Astrocyte of the cerebellum (primary cell): ENCODE results near the gene PDCD4.

Experiments
- DNase-seq: peaks from one replicate; pipeline ENCODE4 v3.0.0-alpha.2; 2011; ENCODE audit warnings: low read depth
- H3K4me3 ChIP-seq: 2 replicates; pipeline ENCODE4 v1.5.1; 2011; ENCODE audit warnings: mild to moderate bottlenecking, low read depth, low read length, moderate library complexity
- in situ Hi-C: cut with HindIII; loops from 2 replicates; pipeline ENCODE4 v1.10.0; 2017; ENCODE audit warnings: low sequenced_read_pairs
- TF ChIP-seq, protein P1 (sequence below): IDR thresholded peaks from 2 replicates; pipeline ENCODE4 v1.5.1; 2012; ENCODE audit warnings: low read length, low read depth, moderate library complexity, mild to moderate bottlenecking; ENCODE audit errors: missing control alignments

PDCD4 gene

DNA sequence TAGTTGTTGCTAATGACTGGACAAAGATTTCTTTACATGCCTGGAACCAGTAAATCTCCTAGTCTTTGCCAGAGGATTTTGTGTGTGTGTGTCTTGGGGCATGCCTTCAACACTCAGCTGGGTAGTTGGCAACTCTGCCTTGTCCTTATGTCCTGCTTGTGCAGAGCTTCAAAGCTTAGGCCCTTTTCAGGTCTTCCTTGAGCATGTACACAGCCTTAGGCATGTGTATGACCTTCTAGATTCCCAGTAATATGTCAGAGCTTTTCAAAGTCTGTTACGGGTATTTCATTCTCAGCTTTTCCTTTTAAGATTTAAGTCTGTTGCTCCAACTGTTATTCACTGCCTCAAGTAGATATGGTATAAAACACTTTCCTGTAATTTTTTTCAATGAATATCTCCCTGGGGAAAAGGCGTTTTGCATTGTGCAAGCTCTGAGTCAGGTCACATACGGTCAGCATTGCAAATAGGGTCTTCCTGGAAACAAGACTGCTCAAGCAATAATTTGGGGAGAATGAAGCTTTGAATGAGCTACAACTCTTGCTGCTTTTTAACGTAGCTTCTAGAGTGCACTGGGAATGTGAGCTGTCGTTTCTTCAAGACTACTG is 73.2 kb downstream of the PDCD4 start:
- in situ Hi-C loops, result no loop called here
- DNase-seq, result no peak

DNA sequence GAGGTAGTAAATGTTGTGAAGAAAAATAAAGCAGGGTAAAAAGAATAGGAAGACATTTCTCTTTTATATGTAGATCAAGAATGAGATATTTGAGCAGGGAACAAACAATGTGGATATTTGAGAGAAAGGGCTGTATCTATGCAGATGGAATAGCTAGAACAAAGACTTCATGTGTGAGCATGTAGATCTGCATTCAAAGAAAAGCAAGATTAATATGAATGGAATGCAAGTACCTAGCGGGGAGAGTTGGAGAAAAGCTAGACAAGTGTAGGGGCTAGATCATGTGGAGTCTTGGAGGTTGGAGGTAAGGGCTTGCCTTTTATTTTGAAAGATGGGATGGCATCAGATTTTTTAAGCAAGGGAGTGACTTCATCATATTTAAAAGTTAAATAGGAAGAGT is 74.8 kb downstream of the PDCD4 start:
- TF ChIP-seq, protein P1, sequence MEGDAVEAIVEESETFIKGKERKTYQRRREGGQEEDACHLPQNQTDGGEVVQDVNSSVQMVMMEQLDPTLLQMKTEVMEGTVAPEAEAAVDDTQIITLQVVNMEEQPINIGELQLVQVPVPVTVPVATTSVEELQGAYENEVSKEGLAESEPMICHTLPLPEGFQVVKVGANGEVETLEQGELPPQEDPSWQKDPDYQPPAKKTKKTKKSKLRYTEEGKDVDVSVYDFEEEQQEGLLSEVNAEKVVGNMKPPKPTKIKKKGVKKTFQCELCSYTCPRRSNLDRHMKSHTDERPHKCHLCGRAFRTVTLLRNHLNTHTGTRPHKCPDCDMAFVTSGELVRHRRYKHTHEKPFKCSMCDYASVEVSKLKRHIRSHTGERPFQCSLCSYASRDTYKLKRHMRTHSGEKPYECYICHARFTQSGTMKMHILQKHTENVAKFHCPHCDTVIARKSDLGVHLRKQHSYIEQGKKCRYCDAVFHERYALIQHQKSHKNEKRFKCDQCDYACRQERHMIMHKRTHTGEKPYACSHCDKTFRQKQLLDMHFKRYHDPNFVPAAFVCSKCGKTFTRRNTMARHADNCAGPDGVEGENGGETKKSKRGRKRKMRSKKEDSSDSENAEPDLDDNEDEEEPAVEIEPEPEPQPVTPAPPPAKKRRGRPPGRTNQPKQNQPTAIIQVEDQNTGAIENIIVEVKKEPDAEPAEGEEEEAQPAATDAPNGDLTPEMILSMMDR, result no peak
- DNase-seq, result no peak
- H3K4me3 ChIP-seq, result no peak overlapping the region
- in situ Hi-C loops, result no loop called here

More for the DNA sequence above, 73.2 kb downstream of the PDCD4 start:
- no peak overlapping the region for H3K4me3 ChIP-seq
- TF ChIP-seq, protein P1, result no peak

DNA sequence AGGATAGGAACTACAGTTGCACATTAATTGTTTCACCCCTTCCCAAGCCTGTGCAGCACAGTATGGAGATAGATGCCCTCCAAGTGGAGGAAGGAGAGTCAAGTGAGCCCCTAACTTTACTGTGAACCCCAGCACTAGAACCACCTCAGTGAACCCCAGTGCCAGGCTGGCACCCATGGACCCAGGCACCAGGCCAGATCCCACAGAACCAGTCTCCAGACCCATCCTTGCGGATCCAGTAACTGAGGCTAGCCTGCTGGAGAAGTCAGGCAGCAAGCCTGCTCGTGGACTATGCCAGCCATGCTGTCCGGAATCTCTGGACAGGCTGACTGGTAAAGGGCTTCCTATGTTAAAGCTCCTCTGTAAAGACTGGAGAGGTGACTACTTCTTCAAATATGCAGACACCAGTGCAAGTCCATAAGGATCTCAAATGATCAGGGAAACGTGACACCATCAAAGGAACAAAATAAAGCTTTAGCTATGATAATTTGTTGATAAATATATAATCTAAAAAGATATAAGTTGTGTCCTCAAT is 75.4 kb downstream of the PDCD4 start:
- no peak overlapping the region for H3K4me3 ChIP-seq
- no peak for DNase-seq
- in situ Hi-C loops, result no loop called here
- TF ChIP-seq, protein P1, result no peak
